GM21515 (cell line): ENCODE measurements around the gene DIS3L2.

Experiments
- ATAC-seq: cut with Tn5 transposase; IDR thresholded peaks from one replicate; pipeline ENCODE4 v1.9.1; 2021; ENCODE audit not compliant: unreplicated experiment

DIS3L2 gene

GRCh38 chr2:231955758-231956472 is 5.6 kb upstream of the DIS3L2 start:
- ATAC-seq = no peak

- ATAC-seq = no peak
Observed at GRCh38 chr2:231957913-231958763, 3.4 kb upstream of the DIS3L2 start.

GRCh38 chr2:231960810-231961348 is 634 bp upstream of the DIS3L2 start:
- ATAC-seq = peak; percentile 22

- no peak for ATAC-seq
Observed at GRCh38 chr2:231965102-231965501, 3.6 kb downstream of the DIS3L2 start.

- ATAC-seq = no peak
Observed at GRCh38 chr2:231966886-231967285, 5.4 kb downstream of the DIS3L2 start.

- no peak for ATAC-seq
Observed at GRCh38 chr2:231968820-231969219, 7.3 kb downstream of the DIS3L2 start.

- no peak for ATAC-seq
Observed at GRCh38 chr2:231970461-231970860, 8.9 kb downstream of the DIS3L2 start.

GRCh38 chr2:231975001-231975400 is 13.5 kb downstream of the DIS3L2 start:
- ATAC-seq = no peak

GRCh38 chr2:231977430-231977829 is 15.9 kb downstream of the DIS3L2 start:
- no peak for ATAC-seq

GRCh38 chr2:231984992-231985391 is 23.5 kb downstream of the DIS3L2 start:
- ATAC-seq = no peak

- no peak for ATAC-seq
Observed at GRCh38 chr2:231985823-231986261, 24.3 kb downstream of the DIS3L2 start.

- ATAC-seq = no peak
Observed at GRCh38 chr2:231987124-231987727, 25.7 kb downstream of the DIS3L2 start.

- no peak for ATAC-seq
Observed at GRCh38 chr2:231988179-231988866, 26.8 kb downstream of the DIS3L2 start.

- no peak for ATAC-seq
Observed at GRCh38 chr2:231991664-231992063, 30.2 kb downstream of the DIS3L2 start.

- ATAC-seq = no peak
Observed at GRCh38 chr2:231992888-231993287, 31.4 kb downstream of the DIS3L2 start.

GRCh38 chr2:231996797-231997540 is 35.5 kb downstream of the DIS3L2 start:
- no peak for ATAC-seq

GRCh38 chr2:231998046-231998445 is 36.5 kb downstream of the DIS3L2 start:
- no peak for ATAC-seq

- ATAC-seq = no peak
Observed at GRCh38 chr2:232000439-232000838, 38.9 kb downstream of the DIS3L2 start.

GRCh38 chr2:232001073-232001472 is 39.6 kb downstream of the DIS3L2 start:
- ATAC-seq = no peak

GRCh38 chr2:232006253-232006652 is 44.7 kb downstream of the DIS3L2 start:
- no peak for ATAC-seq
